Stimulated activated CD8-positive, alpha-beta memory T cell treated with anti-CD3 and anti-CD28 coated beads, Interleukin-12 subunit alpha, Interleukin-12 subunit beta, amount 100 ng/mL, for 1 hour (primary cell): ENCODE measurements around the gene CRAT.
A peak's percentile ranks its signal among the peaks of the same experiment; 100 is the strongest.

Experiments
- DNase-seq: peaks from one replicate; pipeline ENCODE4 v3.0.0-alpha.2; 2020; ENCODE audit warnings: low read depth

CRAT gene

GRCh38 chr9:129089246-129089645 is 21.3 kb downstream of the CRAT start:
- DNase-seq: no peak

DNA sequence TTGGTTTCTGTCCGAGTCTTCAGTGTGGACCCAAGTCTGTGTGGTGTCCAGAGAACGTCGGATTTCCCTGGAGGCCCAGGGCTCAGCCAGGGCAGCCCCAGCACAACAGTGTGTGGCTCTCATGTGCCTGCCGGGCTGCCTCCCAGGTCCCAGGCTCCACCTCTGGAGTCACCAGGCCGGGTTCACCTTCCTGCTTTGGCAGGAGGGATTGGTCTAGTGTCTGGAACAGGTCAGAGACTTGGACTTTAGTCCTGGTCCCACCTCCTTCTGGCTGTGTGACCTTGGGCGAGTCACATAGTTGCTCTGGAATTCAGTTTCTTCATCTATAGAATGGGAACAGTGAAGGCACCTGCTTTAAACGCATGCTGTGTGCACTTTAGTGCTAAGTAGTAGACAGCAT is 26.5 kb downstream of the CRAT start:
- DNase-seq: no peak

GRCh38 chr9:129081388-129081904 is 29.1 kb downstream of the CRAT start:
- no peak for DNase-seq

DNA sequence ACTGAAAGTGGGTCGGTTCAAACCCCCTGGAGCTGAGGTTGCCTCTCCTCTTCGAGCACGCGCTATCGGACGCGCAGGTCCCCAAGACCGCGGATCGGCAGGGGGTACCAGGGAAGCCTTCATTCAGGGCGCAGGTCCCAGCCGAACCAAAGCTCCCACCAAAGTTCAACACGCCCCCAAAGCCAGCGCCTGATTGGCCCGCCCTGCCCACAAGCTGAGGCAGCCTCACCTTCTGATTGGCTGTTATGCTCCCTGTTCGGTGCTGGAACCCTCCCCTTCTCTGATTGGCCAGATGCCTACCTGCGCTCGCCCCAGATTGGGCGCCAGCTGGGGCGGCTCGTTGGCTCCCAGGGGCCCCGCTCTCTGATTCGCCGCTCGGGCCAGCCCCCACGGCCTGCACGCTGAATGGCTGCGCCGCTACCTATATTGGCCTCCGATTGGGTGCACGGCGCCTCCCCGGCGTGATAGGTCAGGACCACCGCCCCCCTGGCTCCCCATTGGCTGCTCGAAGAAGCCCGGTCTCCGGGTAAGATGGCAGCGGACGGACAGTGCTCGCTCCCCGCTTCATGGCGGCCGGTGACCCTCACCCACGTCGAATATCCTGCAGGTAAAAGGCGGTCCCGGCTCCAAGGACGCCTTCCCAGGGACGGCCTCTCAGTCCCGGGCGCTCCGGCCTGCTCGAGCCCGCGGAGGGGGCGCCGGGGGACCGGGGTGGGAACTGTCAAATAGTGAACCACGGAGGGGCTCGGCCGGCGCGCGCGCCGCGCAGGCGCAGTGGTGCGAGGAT is 29.8 kb downstream of the CRAT start, which contains the start of gene DOLPP1:
TSS of gene DOLPP1 (plus strand) at position 511 of the 787 bp plus-strand sequence. CDS start at position 532, 21 bp downstream.
- DNase-seq: peak; percentile 98

GRCh38 chr9:129080298-129080600 is 30.3 kb downstream of the CRAT start:
- DNase-seq: no peak

DNA sequence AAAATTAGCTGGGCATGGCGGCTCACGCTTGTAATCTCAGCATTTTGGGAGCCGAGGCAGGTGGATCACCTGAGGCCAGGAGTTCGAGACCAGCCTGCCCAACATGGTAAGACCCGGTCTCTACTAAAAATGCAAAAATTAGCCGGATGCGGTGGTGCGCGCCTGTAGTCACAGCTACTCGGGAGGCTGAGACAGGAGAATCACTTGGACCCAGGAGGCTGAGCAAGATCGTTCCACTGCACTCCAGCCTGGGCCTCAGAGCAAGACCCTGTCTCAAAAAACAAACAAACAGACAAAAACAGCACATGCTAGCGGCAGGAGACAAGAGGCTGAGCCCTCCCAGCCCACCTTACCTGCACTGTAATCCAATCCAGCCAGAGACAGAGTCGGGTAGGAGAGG is 30.8 kb downstream of the CRAT start:
- DNase-seq: no peak

DNA sequence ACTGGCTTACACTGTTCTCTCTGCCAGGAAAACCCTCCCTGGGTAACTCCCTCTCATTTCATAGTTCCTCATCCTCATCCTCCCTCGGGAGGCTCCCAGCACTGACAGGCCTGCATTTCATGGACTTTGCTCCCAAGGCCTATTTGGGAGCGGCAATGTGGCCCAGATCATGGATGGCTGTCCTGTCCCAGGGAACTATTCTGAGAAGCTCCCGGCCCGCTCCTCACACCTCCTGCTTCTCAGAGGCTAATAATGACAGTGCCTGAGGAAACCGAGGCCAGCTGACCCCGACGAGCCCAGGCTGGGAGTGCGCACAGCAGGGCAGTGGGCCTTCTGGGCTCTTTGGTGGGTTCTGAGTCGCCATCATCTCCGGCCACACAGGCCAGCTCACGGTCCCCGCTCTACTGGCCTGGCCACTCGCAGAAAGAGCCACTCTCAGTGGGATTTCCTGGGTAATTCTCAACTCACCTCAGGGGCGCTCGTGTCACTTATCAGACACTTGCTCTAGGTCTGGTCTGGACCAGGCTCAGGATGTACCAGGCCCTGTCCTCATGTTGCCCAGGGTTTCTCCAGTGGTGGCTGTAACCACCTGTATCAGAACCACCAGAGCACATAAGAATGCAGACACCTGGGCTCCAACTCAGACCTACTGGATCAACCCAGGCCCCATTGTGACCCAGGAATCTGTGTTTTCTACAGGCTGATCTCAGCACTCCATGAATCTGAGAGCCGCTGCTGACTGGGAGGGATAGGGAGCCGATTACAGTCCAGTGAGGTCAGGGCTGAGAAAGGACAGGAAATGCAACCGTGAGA is 31.7 kb downstream of the CRAT start:
- DNase-seq: no peak

- DNase-seq: no peak
Measured at GRCh38 chr9:129077236-129077635, 33.4 kb downstream of the CRAT start.

GRCh38 chr9:129076640-129077037 is 34.0 kb downstream of the CRAT start:
- no peak for DNase-seq

DNA sequence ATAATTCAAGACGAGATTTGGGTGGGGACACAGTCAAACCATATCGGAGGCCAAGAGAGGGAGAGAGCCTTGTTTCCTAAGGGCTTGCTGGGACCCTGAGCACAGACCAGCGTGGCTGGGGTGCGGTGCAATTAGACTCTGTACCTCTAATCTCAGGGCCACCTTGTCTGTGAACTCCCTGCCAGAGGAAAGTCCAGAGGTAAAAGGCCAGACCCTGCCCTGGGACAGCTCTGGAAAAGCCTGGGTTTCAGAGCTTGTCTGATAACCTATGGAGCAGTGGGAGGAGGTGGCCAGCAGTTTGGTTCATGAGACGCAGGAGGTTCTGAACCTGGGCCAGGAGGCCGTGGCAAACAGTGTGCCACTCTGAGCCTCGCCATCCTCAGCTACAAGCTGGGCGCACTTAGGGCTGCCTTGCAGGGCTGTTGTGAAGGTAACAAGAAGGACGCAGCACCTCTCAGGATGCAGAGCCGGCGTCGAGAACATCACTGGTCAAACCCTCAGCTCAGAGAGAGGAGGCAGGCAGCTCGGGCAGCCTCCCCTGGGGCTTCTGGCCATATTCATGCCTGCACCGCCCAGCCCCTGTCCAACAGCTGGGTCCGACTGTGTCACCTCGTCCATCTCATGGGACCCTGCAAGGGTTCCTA is 34.5 kb downstream of the CRAT start:
- no peak for DNase-seq

DNA sequence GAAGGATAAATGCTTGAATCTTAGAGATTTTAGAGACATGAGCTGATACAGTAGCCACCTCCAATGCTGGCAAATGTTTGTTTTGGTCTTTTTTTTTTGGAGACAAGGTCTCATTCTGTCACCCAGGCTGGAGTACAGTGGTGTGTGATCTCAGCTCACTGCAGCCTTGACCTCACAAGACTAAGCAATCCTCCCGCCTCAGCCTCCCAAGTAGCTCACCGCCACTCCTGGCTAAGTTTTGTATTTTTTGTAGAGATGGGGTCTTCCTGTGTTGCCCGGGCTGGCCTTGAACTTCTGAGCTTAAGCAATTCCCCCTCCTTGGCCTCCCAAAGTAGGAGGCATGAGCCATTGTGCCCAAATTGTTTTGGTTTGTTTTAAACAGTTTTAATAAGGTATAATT is 36.5 kb downstream of the CRAT start:
- no peak for DNase-seq

DNA sequence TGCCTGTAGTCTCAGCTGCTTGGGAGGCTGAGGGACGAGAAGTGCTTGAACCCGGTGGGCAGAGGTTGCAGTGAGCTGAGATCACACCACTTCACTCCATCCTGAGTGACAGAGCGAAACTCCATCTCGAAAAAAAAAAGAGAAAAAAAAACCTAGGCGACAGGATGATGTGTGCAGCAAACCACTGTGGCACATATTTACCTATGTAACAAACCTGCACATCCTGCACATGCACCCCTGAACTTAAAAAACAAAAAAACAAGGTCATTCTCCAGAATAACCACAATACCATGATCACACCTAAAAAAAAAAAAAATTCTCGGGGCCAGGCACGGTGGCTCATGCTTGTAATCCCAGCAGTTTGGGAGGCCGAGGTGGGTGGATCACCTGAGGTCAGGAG is 37.2 kb downstream of the CRAT start:
- no peak for DNase-seq

- no peak for DNase-seq
Measured at GRCh38 chr9:129072171-129072570, 38.4 kb downstream of the CRAT start.

DNA sequence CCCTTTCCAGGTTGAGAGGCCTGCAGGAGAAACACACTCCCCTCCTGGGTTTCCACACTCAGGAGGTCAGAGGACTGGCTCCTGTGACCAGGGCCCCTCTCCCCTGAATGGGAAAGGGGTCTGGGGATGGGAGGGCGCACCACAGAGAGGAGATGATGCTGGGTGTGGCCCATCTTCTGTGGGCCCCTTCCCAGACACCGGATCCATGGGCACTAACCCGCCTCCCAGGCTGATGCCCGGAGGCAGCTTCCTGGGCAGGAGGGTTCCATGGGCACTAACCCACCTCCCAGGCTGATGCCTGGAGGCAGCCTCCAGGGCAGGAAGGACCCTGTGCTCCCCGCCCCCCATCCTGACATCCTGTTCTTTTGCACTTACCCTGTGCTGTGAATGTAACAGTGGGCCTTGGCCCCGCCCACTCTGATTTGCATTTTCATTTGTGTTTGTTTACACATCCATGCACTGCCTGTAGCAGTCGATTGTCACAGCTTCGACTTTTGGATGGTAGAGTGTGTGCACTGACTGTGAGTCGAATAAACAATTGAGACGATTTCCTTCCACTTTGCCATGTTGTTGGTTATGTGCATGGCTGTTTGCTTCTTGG is 39.0 kb downstream of the CRAT start:
- DNase-seq: no peak

GRCh38 chr9:129070696-129071525 is 39.7 kb downstream of the CRAT start:
- DNase-seq: no peak

DNA sequence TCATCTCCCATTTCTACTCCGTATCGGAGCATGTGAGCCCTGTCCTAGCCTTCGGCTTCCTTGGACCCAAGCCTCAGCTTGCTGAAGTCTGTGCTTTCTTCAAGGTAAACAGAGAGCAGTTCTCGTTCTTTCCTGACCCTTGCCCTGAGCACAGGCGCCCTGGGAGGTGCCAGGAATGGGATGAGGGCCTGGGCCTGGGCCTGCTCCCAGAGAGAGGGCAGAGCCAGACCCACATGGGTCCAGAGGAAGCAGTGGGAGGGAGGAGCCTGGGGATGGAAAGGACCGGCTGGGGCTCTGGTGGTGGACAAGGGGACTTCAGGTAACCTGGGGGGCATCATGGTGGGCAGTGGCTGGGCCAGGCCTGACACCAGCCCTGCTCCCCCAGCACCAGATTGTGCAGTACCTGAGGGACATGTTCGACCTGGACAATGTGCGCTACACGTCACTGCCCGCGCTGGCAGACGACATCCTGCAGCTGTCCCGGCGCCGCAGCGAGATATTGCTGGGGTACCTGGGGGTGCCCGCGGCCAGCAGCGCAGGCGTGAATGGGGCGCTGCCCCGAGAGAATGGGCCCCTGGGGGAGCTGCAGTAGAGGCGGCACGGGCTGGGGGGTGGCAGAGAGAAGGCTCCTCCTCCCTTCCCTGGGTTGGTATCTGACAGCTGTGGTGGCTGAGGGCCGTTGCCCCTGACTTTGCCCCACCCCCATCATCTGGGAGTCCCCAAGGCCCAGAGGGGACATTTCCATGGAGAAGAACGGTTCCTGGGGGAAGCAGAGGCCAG is 40.5 kb downstream of the CRAT start:
- no peak for DNase-seq

DNA sequence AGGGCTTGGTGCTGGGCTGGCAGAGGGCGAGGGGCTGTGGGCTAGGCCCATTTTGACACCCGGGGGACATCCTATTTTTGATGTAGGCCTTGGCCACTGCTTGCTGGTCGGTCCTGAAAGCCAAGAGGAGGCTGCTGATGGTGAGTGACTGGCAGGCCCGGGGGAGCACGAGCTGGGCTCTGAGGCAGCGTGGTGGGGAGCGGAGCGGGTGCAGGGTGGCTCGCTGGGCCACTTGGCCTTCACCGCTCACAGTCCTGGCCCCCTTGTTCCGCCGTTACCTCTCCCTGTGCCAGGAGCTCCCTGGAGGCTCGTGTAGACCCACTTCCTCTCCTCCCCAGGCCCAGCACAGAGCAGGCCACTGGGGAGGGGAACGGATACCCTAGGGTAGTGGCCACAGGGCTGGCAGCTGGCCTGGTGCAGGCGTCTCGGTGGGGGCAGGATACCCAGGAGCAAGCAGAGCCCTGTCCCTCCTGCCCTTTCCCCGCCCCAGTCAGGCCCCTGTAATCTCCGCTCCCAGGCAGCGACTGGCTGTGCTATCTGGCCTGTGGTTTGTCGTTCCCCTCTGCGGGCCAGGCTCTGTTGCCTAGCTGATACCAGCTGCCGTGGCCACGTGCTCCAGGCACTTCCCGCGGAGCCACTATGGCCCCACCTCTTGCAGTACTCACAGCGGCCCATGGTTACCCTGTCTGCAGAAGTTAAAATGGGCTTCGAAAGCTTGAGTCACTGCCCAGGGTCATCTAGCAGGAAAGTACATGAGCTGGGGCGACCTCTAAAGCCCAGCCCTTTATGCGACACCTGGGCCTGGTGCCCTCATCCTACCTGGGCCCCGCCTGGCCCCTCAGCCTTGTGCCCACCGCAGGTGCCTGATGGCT is 41.4 kb downstream of the CRAT start:
- peak; percentile 39 for DNase-seq

DNA sequence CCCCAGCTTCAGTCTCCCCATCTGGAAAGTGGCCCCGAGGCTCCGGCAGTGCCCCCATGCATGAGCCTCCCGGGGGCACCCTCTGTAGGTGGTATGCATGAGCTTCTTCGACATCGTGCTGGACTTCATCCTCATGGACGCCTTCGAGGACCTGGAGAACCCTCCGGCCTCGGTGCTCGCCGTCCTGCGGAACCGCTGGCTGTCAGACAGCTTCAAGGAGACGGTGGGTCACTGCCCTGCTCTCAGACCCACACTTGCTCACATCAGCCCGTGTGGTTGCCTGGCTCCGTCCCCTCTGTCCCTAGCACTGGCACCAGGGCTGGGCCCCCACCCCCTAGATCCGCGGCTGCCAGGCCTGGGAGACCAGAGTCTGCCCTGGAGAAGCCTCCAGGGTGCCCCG is 42.5 kb downstream of the CRAT start:
- DNase-seq: no peak

DNA sequence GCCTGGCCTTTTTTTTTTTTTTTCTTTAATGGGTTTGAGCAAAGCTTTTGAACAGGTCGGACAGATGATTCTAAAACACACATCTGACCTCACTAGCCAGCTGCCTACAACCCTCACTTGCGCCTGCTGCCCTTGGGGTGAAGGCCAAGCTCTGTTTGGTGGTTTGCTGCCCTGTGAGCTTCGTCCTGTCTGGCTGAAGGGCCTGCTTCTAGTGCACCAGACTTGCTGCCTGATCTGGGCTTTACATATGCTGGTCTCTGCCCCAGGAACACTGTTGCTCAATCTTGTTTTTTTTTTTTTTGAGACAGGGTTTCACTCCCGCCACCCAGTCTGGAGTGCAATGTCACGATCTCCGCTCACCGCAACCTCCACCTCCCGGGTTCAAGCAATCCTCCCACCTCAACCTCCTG is 46.1 kb downstream of the CRAT start:
- no peak for DNase-seq

DNA sequence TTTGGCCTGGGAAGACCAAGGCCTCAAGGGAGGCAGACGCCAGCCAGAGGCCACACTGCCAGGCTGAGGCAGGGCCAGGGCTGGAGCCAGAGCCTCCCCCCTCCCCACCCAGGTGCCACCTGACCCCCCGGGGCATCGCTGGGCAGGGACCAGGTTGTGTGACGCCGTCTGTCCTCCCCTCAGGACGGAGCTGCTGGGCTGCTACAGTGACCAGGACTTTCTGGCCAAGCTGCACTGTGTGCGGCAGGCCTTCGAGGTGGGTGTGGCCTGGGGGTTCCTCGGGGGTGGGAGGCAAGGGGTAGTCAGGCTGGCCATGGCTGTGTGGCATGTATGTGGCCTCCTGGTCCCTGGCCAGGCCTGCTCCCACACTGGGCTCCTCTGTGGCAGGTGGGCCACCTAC is 47.5 kb downstream of the CRAT start:
- DNase-seq: no peak
